ENCODE data around the gene DPM3.
"Not testable (repeated sequence)": the region's sequence is repeated elsewhere in the genome, so short reads cannot be mapped to it uniquely, and the experiment has no call there.

Gene DPM3
- total RNA-seq: 2.2 to 5.1 reads per million in 2 donors

DNA sequence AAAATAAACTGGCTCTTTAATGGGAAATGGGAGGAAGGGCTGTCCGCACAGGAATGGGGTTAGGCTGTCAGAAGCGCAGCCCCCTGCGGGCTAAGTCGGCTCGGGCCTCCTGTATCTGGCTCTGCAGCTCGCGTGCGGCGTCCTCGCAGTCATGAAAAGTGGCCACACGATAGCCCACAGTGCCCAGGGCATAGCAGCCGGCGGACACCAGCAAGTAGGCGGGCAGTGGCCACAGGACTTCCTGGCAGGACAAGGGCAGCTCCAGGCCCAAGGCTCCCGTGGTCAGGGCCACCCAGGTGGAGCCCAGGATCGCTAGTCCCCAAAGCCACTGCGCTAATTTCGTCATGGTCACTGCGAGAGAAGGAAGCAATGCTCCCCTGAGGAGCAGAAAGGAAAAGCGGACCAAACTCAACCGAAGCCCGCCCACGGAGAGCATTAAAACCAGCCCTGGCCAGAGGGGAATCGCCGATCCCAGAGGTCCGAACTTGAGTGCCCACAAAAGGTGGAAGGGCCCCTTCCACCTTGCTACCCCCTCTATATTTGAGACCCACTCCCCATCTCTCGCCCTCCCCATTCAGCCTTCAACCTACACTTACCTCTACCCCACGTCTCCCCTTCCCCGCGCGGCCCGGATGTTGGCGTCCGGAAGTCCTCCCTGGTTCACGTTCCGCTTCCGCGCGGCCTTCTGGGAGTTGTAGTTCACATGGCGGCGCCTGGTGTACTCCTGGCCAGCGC lies at the start of gene DPM3:
DPM3 (minus strand) TSS at position 637 of the 735 bp plus-strand sequence; CDS start at position 346, 291 bp downstream.
- peak; percentile 71 to 91 (median 85) for DNase-seq

- not testable (repeated sequence) for DNase-seq
These were observed 49.6 kb upstream of the DPM3 start for GRCh38 chr1:155189926-155190325.

GRCh38 chr1:155188268-155188667 lies 47.9 kb upstream of the DPM3 start:
- DNase-seq: no peak

GRCh38 chr1:155187456-155187891 lies 47.1 kb upstream of the DPM3 start:
- no peak for DNase-seq

DNA sequence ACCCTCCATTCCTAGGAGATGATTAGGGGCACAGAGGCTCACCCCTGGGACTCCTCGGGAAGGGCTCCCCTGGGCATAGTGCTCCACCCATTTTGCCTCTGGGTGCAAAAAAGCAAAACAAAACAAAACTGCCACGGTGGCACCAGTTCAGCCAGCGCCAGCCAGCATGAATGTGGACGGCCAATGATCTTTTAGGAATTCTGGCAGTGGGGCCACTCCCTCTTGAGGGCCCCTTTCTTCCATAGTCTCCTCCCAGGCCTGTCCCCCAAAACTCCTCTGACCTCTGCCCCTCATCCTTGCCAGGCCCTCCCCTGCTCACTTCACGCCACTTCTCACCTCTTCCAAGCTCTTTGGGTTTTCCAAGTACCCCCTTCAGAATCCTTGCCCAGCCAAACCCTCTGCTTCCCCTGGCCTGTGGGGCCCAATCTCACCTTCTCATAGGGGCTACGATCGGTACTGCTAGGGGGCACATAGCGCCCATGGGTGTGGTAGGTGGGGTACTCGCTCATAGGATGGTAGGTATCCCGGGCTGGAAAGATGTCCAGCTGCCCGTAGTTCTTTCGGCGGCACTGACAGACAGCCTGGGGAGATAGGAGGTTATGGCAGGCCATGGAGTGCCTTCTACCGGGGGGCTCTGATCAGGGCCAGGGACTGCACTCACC lies 46.6 kb upstream of the DPM3 start:
- no peak for DNase-seq

DNA sequence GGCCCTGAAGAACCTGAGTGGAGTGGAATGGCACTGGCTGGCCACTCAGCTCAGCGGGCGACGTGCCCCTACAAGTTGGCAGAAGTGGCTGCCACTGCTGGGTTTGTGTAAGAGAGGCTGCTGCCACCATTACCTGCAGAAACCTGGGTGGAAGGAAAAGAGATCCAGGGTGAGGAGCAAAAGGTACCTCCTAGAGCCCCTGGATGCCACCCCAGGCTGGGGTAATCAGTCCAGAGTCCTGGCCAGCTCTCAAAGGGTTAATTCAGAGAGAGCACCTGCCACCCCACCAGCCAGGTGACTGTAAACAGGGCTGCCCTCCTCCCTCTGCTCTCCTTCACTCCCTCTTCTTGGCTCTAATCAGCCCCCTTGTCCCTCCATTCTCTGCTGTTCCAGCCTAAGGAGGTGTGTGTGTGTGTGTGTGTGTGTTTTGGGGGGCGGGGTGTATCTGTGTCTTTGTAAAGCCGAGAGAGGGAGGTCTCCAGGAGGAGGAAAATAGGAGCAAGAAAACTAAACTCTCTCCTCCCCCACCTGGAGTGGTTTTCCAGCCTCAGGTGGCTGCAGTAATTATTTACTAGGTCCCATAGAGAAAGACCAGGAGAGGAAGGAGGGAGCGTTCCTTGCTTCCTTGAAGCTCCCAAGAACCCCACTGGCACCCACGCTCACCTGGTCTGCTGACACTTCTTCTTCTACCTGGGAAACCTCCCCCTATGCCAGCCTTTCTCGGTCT lies 45.9 kb upstream of the DPM3 start:
- DNase-seq: no peak

GRCh38 chr1:155185783-155186066 lies 45.4 kb upstream of the DPM3 start:
- no peak for DNase-seq

DNA sequence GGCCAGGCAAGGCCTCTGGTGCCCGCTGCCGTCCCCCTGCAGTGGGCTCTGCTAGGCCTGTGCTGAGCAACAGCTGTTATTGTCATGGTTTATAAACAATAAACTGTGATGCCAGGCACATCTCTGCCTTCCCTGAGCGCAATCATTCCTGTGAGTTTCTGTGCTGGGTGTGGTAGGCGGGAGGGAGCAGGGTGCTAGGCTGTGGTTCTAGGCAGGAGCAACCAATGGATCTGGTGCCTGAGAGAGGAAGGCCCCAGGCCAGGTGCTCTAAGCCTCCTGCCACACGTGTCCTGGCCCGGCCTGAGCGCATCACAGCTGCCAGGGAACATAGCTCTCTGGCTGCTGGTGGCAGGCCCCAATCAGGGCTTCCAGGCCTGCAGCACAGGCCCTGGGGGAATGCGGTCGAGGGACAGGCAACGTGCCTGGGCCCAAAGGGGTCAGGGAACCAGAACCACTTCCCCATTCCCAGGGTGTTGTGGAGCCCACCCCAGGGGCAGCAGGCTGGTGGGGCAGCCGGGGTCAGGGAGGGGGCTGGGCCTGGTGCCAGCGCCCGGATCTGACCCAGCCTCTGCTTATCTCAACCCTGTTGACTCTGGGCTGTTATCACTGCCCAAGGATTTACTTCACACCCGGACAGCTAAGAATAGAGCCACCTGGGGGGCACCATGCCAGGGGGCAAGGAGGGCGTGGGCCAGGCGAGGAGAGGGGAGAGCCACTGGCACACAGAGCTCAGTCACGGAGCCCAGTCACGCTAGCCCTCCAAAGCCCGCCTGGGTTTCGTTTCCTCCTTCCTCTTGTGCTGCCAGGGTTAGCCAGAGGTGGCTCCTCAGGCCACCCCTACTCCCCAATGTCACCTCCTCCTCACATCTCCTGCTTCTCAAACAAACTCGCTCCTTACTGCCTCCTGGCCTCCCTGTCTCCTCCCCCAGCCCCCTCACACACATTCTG lies 44.8 kb upstream of the DPM3 start:
- no peak for DNase-seq

GRCh38 chr1:155184351-155184811 lies 44.0 kb upstream of the DPM3 start:
- no peak for DNase-seq

GRCh38 chr1:155183775-155184221 lies 43.5 kb upstream of the DPM3 start:
- DNase-seq: no peak

DNA sequence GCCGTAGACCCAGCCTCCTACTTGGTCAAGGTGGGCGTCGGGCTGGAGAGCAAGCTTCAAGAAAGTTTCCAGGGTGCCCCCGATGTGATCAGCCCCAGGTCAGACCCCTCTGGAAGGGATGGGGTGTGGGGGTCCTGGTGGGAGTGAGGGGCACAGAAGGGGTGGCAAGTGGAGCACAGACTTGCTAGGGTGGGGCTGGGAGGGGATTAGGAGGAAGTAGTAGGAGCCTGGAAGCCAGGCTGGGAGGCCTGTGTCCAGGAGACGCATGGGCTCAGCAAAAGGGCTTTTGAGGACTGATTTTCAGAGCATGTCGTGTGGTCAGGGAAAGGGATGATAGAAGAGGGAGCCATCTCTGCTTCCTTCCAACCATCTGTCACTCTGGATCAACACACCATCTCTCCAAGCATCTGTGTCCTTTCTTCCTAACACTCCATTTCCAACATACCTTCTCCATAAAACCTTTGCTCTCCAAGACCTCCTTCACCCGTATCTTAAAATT lies 41.8 kb upstream of the DPM3 start:
- no peak for DNase-seq

DNA sequence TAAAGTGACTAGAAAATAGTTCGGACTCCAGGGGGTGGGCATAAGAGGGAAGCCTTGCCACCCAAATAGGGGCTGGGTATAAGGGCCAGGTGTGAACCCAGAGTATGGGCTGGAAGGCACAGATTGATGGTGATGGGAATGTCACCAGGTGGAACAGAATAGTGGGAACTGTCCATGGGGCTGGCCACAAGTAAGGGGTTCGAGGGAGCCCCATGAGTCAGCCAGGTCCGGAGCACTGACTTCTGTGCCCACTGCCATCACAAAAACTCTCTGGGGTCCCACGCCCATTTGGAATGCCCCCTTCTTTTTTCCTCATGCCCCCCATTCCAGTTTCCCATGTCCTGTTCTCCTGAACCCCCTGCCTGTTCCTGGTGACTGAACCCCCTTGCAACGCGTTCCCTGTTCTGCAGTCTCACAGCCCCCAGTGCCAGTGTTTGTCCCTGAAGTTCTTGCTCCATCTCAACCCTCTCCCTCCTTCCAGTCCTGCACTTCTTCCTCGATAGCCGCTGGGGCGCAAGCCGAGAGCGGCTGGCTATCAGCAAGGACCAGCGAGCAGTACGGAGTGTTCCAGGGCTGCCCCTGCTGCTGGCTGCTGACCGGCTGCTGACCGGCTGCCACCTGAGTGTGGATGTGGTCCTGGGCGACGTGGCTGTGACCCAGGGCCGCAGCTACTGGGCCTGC lies 41.2 kb upstream of the DPM3 start:
- no peak for DNase-seq

DNA sequence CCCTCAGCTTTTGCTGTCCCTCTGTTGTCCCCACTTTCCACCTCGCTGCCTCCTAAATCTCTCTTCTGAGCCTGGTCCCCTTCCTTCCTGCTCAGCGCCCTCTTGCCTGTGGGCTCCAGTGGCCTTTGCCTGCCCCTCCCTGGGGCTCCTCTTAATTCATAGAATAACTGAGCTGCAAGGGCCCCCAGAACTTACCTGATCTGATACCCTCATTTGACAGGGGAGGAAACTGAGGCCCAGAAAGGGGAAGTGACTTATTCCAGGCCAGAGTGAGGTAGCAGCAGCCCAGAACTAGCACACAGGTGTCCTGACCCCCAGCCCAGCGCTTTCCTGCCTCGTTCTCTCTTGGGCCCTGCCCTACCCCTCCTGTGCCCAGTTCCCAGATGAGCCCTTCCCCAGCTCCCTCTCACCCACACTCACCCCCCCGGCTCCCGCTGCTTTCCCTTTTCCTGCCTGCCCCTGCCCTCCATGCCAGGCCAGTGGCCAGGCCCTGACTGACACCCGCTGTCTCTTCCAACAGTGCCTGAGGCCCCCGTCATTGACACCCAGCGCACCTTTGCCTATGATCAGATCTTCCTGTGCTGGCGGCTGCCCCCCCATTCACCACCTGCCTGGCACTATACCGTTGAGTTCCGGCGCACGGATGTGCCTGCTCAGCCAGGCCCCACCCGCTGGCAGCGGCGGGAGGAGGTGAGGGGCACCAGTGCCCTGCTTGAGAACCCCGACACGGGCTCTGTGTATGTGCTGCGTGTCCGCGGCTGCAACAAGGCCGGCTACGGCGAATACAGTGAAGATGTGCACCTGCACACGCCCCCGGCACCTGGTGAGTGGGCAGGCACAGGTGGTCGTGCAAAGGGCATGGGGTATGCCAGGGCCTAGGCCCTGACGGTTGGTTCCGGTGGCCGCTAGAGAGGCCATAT lies 39.0 kb upstream of the DPM3 start:
- DNase-seq: no peak

DNA sequence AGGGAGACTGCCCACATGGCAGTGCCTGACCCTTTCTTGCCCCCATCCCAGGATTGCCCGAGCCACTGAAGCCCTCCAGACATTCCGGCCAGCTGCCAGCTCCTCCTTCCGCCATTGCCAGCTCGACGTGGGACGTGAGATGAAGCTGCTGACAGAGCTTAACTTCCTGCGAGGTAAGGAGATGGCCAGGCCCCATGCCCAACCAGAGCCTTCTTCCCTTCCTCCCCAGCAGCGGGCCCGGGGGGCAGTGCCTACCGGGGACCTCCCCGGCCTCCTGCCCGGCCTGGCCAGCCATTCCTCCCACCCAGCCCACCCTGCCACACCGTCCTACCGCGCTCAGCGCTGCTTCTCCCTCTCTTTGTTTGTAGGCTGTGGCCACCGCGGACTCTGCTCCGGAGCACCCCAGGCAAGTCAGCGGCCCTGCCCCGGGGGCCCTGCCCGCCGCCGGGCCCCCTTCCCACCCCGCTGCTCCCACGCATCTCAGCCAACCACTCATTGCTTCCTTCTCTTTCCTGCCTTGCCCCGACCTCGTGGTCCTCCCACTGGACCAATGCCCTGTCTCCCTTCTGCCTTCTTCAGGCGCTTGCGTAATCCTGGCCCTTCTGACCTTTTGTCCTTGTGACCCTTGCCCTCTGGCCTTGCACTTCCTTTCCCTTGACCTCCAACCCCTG lies 38.2 kb upstream of the DPM3 start:
- DNase-seq: no peak

GRCh38 chr1:155177918-155178281 lies 37.6 kb upstream of the DPM3 start:
- no peak for DNase-seq

- DNase-seq: no peak
These were observed 37.0 kb upstream of the DPM3 start for GRCh38 chr1:155177192-155177917.

DNA sequence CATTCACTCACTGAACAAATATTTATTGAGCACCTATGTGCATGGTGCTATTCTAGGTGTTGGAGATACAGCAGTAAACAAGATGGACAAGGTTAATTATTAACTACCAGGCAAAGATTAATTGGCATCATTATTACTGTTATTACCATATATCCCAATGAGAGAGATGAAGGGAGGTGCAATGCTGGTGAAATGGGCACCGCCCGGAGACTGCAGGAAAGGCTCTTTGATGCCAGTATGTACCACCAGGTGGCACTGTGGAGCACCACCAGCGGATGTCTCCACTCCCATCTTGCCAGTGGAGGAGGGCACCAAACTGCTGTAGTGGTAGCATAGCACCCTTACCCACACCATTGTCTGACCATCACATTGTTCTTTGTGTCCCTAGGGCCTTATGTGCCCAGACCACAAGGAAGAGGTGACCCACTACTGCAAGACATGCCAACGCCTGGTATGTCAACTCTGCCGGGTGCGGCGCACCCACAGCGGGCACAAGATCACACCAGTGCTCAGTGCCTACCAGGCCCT lies 36.3 kb upstream of the DPM3 start:
- peak; percentile 55 to 81 (median 73) for DNase-seq

GRCh38 chr1:155175927-155176371 lies 35.6 kb upstream of the DPM3 start:
- DNase-seq: peak in 1 of 5 experiments; percentile 42
